ENCODE data around the gene COG2.
"Not testable (repeated sequence)": the region's sequence is repeated elsewhere in the genome, so short reads cannot be mapped to it uniquely, and the experiment has no call there.

COG2 gene

GRCh38 chr1:230669543-230669942 is 27.3 kb downstream of the COG2 start:
- no peak for DNase-seq (ENCODE audit: low read depth)

GRCh38 chr1:230674581-230674980 is 32.3 kb downstream of the COG2 start:
- DNase-seq (ENCODE audit: low read depth), result no peak

- no peak for DNase-seq (ENCODE audit: low read depth)
Observed at GRCh38 chr1:230677200-230677599, 34.9 kb downstream of the COG2 start.

GRCh38 chr1:230679192-230679591 is 36.9 kb downstream of the COG2 start:
- DNase-seq (ENCODE audit: low read depth), result no peak

- DNase-seq (ENCODE audit: low read depth), result no peak
Observed at GRCh38 chr1:230679825-230680224, 37.5 kb downstream of the COG2 start.

GRCh38 chr1:230680300-230681025 is 38.2 kb downstream of the COG2 start:
- no peak for DNase-seq (ENCODE audit: low read depth)

GRCh38 chr1:230681599-230681998 is 39.3 kb downstream of the COG2 start:
- no peak for DNase-seq (ENCODE audit: low read depth)

GRCh38 chr1:230682274-230682673 is 40.0 kb downstream of the COG2 start:
- no peak for DNase-seq (ENCODE audit: low read depth)

- no peak for DNase-seq (ENCODE audit: low read depth)
Observed at GRCh38 chr1:230682882-230683610, 40.8 kb downstream of the COG2 start.

GRCh38 chr1:230684146-230684545 is 41.9 kb downstream of the COG2 start:
- DNase-seq (ENCODE audit: low read depth), result no peak

GRCh38 chr1:230684998-230685397 is 42.7 kb downstream of the COG2 start:
- DNase-seq (ENCODE audit: low read depth), result no peak

GRCh38 chr1:230686747-230687146 is 44.5 kb downstream of the COG2 start:
- DNase-seq (ENCODE audit: low read depth), result no peak

- DNase-seq (ENCODE audit: low read depth), result no peak
Observed at GRCh38 chr1:230690101-230690500, 47.8 kb downstream of the COG2 start.

GRCh38 chr1:230691615-230692014 is 49.3 kb downstream of the COG2 start:
- no peak for DNase-seq (ENCODE audit: low read depth)

- no peak for DNase-seq (ENCODE audit: low read depth)
Observed at GRCh38 chr1:230693221-230693620, 50.9 kb downstream of the COG2 start.

GRCh38 chr1:230693777-230694176 is 51.5 kb downstream of the COG2 start:
- DNase-seq (ENCODE audit: low read depth), result no peak

- DNase-seq (ENCODE audit: low read depth), result no peak
Observed at GRCh38 chr1:230694464-230694863, 52.2 kb downstream of the COG2 start.

GRCh38 chr1:230694991-230695390 is 52.7 kb downstream of the COG2 start:
- no peak for DNase-seq (ENCODE audit: low read depth)

GRCh38 chr1:230696218-230696617 is 53.9 kb downstream of the COG2 start:
- DNase-seq (ENCODE audit: low read depth), result no peak

- no peak for DNase-seq (ENCODE audit: low read depth)
Observed at GRCh38 chr1:230696722-230697437, 54.6 kb downstream of the COG2 start.

- DNase-seq (ENCODE audit: low read depth), result no peak
Observed at GRCh38 chr1:230698130-230698529, 55.8 kb downstream of the COG2 start.

GRCh38 chr1:230698964-230699363 is 56.7 kb downstream of the COG2 start:
- DNase-seq (ENCODE audit: low read depth), result not testable (repeated sequence)

- DNase-seq (ENCODE audit: low read depth), result no peak
Observed at GRCh38 chr1:230699716-230700115, 57.4 kb downstream of the COG2 start.
